M059J (cell line): ENCODE results near the gene HDGFL2. TPM values are rescaled to one million over a fixed set of nuclear protein-coding genes. Genes with fewer than 3 reads are reported as not detected.

Source experiments
- DNase-seq: peaks from one replicate; pipeline ENCODE4 v3.0.0-alpha.2; 2012; ENCODE audit warnings: low read depth
- total RNA-seq: library from RNA; depleted of rRNA; stranded (reverse); fragments of >200 nt; shearing (Covaris generic); gene quantifications from 2 replicates; pipeline ENCODE4 v1.2.3, GENCODE V29; 2014

HDGFL2 gene
- total RNA-seq, 1 experiment from 2014 or later = 69.3 TPM

DNA sequence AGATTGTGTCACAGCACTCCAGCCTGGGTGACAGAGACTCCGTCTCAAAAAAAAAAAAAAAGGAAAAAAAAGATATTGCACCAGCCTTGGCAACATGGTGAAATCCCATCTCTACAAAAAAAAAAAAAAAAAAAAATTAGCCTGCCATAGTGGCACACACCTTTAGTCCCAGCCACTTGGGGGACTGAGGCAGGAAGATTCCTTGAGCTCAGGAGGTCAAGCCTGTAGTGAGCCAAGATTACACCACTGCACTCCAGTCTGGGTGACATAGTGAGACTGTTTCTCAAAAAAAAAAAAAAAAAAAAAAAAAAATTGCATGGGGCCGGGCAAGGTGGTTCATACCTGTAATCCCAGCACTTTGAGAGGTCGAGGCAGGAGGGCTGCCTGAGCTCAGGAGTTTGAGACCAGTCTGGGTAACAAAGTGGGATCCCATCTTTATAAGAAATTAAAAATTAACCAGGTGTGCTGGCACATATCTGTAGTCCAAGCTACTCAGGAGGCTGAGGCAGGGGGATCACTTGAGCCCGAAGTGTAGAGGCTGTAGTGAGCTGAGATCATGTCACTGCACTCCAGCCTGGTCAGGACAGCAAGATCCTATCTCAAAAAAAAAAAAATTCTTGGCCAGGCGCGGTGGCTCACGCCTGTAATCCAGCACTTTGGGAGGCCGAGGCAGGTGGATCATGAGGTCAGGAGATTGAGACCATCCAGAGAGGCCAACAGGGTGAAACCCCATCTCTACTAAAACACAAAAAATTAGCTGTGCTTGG is 7.1 kb upstream of the HDGFL2 start:
- no peak for DNase-seq

DNA sequence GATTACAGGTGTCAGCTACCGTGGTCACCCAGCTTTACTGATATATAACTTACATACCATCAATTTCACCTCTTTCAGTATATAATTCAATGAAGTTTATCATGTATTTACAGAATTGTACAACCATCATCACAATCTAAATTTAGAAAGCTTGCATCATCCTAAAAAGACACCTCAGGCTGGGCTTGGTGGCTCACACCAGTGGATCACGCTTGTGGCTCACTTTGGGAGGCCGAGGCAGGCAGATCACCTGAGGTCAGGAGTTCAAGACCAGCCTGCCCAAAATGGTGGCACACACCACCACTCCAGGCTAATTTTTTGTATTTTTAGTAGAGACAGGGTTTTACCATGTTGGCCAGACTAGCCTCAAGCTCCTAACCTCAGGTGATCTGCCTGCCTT is 4.3 kb upstream of the HDGFL2 start:
- no peak for DNase-seq

GRCh38 chr19:4471403-4472173 is 509 bp upstream of the HDGFL2 start:
- DNase-seq = peak; percentile 100

DNA sequence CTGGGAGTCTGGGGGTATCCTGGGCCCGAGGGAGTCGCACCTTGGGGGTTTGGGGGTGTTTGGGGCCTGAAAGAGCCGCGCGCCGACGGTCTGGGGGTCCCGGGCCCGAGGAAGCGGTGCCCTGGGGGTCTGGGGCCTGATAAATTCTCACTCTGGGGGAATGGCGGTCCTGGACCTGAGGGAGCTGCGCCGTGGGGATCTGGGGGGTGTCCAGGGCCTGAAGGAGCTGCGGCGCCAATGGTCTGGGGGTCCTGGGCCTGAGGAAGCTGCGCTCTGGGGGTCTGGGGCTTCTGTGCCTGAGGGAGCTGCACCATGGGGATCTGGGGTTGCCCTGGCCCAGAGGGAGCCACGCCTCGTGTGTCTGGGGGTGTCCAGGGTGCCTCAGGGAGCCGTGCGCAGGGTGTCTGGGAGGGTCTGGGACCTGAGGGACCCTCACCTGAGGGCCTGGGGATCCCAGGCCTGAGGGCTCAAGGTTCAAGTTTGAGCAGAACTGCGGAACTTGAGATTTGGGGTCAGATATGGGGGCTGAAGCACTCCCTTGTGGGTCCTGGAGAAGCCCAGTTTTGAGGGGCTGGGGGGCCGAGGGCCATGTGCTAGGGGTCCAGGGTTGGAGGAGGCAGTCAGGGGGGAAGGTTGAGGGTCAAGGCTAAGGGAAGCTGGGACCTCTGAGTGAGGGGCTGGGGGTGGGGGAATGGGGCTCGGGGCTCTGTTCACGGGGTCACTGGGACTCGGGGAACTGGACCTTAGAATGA is 1.1 kb downstream of the HDGFL2 start:
- DNase-seq = no peak

DNA sequence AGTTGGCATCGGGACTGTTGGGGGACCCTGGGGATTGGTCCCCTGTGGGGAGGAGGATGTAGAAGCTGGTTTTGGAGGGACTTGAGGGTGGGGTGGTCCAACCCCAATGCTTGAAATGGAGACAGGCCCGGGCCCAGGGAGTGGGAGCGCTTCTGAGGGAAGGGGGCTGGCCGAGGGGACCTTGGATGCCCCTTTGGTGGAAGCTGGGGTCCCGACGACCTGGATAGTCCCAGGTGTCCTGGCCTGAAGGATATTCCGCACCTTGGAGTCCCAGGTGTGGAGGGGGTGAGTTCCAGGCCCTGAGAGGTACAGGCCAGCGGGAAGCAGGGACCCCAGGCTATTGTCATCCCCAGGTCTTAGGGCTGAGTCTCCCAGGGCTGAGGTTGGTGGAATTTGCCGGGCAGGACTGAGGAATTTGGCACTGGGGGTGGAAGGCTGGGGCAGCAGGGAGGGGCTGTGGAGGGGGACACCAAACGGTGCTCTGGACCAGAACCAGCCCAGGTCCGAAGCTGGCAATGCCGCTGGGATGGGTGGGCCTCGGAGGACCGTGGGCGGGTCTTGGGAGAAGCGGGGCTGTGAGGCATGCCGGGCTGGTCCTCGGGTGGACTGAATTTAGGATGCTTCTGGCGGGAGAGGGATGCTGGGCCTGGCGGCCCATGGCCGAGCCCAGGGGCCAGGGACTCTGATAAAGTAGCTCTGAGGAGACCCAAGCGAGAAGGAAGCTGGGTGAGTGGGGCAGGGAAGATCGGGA is 1.8 kb downstream of the HDGFL2 start:
- no peak for DNase-seq

DNA sequence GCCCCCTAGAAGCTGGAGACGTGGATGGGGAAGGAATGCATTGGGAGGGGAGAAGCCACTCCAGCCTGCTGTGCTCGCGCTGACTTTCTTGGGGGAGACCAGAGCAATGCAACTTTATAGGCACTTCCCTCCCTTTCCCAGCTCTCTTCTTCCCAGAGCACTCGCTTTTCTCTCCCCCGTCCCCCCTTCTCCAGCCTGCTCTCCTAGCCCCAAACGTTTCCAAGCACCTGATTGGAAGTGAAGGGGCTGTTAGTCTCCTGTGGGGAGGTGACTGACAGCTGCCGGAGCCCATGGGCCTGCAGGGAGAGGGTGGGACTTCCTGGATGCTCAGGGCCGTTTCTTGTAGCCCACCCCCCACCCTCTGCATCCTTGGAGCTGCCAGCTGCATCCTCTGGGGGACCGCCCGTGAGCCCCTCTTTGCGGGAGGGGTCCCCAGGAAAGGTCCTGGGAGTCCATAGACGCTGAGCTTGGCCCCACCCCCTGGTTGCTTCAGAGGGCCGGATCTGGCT is 2.5 kb downstream of the HDGFL2 start:
- no peak for DNase-seq

DNA sequence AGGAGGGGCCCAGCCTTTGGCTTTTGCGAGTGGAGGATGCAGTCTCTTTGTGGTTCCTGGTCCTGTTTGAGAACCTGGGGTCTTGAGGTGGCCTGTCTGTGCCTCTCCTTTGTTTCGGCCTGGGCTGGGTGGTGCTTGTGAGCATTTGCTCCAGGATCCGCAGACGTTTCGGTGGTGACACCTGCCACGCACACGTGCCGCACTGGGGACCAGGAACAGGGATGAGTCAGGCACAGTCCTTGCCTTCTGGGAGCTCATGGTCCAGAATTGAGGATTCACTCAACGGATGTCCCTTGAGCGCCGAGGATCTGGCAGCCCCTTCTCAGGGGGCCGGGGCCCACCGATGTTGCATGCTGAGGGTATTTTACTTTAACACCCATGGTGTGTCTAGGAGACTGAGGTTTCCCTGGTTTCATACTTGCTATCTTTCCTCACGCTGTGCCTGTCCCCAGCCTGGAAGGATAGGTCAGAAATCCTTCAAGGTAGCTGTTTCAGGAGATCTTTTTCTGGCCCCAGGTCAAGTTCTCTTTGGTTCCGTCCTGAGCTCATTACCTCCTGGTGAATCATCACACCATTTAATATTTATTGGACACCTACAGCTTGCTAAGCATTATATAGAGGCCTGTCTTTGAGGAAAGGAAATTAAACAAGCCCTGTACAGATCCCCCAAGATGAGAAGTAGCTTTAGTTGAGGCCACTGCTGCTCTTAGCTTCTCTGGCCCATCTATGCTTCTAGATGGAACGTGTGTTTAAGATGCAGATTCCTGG is 5.1 kb downstream of the HDGFL2 start:
- DNase-seq = peak; percentile 21

GRCh38 chr19:4482721-4483364 is 10.7 kb downstream of the HDGFL2 start:
- no peak for DNase-seq

GRCh38 chr19:4483385-4483784 is 11.3 kb downstream of the HDGFL2 start:
- DNase-seq = no peak

DNA sequence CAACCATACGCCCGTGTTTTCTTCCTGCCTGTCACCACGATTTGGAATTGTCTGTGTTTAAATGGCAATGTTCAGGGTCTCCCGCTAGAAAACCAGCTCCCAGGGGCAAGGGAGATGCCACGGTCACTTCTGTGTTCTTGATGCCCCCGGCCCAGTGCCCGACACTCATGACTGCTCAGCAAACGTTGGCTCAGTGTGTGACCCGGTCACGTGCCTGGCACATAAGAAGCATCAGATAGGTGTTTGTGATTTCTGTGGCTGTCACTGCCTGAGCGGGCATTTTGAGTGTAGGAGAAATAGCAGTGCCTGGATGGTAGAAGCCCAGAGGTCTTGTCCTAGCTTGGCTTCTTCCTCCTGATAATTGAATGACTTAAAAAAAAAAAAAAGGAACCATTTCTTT is 15.5 kb downstream of the HDGFL2 start:
- DNase-seq = no peak

GRCh38 chr19:4488496-4488895 is 16.4 kb downstream of the HDGFL2 start:
- DNase-seq = no peak

- no peak for DNase-seq
Observed at GRCh38 chr19:4491446-4491845, 19.3 kb downstream of the HDGFL2 start.

DNA sequence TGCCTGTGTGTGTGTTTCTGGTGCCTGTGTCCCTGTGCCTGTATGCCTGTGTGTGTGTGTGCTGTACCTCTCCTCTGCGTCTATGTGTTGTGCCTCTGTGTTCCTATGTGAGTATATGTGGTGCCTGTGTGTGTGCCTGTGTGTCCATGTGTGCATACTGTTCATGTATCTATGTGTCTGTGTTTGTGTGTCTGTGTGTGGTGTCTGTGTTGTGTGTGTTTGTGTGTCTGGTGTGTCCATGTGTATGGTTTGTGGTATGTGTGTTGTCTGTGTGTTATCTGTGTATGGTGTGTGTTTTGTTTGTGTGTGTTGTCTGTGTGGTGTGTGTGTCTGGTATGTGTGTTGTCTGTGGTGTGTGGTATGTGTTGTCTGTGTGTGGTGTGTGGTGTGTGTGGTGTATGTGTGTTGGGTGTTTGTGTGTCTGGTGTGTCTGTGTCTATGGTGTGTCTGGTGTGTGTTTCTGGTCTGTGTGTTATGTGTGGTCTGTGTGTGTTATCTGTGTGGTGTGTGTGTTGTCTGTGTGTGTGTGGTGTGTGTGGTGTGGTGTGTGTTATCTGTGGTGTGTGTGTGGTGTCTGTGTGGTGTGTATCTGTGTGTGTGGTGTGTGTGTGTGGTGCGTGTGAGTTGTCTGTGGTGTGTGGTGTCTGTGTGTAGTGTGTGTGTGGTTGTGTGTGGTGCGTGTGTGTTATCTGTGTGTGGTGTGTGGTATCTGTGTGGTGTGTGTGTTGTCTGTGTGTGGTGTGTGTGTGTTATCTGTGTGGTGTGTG is 20.4 kb downstream of the HDGFL2 start:
- DNase-seq = no peak

DNA sequence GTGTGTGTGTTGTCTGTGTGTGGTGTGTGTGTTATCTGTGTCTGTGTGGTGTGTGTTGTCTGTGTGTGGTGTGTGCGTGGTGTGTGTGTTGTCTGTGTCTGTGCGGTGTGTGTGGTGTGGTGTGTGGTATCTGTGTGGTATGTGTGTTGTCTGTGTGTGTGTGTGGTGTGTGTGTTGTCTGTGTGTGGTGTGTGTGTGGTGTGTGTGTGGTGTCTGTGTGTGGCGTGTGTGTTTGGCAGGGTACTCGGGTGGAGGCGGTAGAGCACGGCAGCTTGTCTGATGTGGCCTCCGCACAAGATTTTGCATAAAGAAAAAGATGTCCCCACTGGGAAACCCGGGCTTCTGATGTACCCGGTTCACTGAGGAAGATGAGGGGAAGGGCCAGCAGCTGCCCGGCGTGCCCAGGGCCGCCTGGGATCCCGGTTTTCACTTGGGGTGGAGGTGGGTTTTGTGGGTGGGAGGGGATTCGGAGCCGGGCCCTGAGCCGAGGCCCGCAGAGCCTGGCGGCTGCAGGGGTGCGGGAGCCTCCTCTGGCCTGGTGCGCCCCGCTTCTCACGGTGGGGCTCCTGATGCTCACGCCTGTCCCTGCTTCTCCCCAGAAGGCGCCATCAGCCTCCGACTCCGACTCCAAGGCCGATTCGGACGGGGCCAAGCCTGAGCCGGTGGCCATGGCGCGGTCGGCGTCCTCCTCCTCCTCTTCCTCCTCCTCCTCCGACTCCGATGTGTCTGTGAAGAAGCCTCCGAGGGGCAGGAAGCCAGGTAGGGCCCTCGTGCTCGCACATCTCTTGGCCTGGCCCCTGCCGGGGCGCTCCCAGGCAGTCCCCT is 21.2 kb downstream of the HDGFL2 start:
- no peak for DNase-seq

DNA sequence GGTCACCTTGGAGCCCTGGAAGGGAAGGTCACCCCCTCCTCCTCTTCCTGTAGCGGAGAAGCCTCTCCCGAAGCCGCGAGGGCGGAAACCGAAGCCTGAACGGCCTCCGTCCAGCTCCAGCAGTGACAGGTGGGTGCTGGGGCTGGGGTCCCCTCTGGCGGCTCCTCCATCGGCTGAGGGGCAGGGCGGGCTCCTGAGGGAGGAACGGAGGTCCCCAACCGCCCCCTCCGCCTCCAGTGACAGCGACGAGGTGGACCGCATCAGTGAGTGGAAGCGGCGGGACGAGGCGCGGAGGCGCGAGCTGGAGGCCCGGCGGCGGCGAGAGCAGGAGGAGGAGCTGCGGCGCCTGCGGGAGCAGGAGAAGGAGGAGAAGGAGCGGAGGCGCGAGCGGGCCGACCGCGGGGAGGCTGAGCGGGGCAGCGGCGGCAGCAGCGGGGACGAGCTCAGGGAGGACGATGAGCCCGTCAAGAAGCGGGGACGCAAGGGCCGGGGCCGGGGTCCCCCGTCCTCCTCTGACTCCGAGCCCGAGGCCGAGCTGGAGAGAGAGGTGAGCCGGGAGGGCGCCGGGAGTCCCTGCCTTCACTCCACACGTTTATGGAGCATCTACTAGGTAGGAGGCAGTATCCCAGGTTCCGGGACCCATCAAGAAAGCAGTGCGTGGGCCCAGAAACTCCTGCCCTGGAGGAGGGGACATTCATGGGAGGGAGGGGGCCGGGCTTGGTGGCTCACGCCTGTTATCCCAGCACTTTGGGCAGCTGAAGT is 22.0 kb downstream of the HDGFL2 start:
- no peak for DNase-seq

- DNase-seq = no peak
Observed at GRCh38 chr19:4494691-4495064, 22.6 kb downstream of the HDGFL2 start.

DNA sequence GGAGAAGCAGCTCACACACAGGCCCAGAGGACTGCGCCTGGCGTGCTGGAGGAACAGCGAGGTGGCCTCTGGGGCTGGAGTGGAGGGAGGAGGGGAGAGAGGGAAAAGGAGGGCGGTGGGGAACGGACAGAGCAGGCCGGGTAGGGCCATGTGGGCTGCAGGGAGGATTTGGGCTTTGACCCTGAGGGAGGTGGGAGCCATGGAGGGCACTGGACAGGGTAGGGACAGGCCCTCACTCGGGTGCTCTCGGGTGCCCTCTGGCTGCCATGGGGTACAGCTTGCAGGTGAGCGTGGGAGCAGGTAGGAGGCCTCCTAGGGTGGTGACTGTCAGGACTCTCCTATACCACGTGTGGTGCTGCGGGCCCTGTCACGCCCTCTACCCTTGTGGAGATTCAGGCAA is 23.4 kb downstream of the HDGFL2 start:
- no peak for DNase-seq

DNA sequence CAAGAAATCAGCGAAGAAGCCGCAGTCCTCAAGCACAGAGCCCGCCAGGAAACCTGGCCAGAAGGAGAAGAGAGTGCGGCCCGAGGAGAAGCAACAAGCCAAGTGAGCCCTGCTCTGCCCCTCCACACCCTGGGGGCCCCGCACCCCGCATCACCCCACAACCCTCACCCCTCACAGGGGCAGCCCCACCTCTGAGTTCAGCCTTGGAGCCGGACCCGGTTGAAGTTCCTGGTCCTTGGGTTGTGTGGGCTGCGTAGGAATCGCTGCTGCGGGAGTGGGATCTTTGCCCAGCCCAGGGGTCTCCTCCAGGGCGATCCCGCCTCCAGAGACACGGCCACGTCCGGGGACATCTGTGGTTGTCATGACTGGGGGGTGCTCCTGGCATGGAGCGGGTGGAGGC is 24.2 kb downstream of the HDGFL2 start:
- no peak for DNase-seq
